ENCODE measurements around the gene PPDPF.

DNA sequence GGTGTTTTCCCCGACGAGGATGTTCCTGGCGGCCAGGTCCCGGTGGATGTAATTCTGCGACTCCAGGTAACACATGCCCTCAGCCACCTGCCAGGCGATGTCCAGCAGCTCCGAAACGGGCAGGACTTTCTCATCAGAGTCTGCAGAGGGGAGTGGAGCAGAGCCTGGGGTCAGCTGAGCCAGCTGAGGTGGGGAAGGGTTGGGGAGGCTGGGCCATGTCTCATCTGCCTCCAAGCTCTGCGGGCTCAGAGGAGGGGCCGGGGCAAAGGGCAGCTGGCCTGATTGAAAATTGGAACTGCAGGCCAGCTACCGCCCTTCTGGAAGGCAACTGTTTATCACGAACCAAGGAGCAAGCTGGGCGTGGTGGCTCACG lies 10.2 kb downstream of the PPDPF start:
- TF ChIP-seq, protein P1, sequence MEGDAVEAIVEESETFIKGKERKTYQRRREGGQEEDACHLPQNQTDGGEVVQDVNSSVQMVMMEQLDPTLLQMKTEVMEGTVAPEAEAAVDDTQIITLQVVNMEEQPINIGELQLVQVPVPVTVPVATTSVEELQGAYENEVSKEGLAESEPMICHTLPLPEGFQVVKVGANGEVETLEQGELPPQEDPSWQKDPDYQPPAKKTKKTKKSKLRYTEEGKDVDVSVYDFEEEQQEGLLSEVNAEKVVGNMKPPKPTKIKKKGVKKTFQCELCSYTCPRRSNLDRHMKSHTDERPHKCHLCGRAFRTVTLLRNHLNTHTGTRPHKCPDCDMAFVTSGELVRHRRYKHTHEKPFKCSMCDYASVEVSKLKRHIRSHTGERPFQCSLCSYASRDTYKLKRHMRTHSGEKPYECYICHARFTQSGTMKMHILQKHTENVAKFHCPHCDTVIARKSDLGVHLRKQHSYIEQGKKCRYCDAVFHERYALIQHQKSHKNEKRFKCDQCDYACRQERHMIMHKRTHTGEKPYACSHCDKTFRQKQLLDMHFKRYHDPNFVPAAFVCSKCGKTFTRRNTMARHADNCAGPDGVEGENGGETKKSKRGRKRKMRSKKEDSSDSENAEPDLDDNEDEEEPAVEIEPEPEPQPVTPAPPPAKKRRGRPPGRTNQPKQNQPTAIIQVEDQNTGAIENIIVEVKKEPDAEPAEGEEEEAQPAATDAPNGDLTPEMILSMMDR (conservative IDR thresholded peaks at IDR 0.05; ENCODE audit: low read length): no peak
- TF ChIP-seq EZH2phosphoT487 (IDR thresholded peaks at IDR 0.05; ENCODE audit: borderline replicate concordance, low read depth, low read length): no peak

Data from OCI-LY7 (cell line).